GM20000 (cell line): Measurements from ENCODE around the gene ITM2C.

Source experiments
- DNase-seq: peaks from one replicate; pipeline ENCODE4 v3.0.0; 2012; ENCODE audit warnings: low spot score
- TF ChIP-seq, protein P1 (sequence below): IDR thresholded peaks from 2 replicates; pipeline ENCODE4 v1.5.1; 2012; ENCODE audit warnings: mild to moderate bottlenecking, control low read depth; ENCODE audit errors: extremely low read depth, missing control alignments

The ITM2C gene

DNA sequence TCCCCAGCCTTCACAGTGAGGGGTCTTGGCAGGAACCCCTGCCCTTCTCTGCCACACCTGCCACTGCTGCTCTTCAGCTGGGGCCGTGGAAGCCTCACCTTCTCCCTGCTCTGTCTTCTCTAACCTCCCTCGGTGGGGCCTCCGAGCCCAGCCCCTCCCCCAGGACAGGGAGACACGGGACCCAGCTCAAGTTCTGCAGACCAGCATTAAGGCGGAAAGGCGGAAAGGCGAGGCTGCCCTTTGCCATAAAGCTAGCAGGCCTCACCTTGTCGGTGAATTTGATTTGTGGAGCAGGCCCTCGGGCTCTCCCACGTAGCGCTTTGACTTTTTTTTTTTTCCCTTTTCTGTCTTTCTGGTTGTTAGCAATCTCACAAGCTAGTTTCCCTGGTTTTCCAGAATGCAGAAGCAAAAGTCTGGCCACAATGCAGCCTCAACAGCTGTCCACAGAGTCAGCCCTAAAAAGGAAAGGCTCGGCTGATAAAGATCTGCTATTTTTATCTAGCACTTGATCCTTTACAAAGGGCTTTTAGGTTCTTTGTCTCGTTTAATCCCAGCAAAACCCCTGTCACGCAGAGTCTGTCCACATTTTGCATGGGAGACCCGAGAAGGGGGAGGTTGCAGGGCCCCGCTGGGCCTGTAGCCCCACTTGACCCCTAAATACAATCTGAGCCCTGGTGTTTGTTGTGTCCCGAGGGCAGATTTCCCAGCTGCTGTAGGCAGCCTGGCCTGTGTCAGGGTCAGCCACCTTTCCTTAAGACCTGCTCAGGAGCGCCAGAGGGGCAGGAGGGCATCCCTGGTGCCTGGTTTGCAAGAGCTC is 6.0 kb downstream of the ITM2C start:
- DNase-seq, result no peak
- TF ChIP-seq, protein P1, sequence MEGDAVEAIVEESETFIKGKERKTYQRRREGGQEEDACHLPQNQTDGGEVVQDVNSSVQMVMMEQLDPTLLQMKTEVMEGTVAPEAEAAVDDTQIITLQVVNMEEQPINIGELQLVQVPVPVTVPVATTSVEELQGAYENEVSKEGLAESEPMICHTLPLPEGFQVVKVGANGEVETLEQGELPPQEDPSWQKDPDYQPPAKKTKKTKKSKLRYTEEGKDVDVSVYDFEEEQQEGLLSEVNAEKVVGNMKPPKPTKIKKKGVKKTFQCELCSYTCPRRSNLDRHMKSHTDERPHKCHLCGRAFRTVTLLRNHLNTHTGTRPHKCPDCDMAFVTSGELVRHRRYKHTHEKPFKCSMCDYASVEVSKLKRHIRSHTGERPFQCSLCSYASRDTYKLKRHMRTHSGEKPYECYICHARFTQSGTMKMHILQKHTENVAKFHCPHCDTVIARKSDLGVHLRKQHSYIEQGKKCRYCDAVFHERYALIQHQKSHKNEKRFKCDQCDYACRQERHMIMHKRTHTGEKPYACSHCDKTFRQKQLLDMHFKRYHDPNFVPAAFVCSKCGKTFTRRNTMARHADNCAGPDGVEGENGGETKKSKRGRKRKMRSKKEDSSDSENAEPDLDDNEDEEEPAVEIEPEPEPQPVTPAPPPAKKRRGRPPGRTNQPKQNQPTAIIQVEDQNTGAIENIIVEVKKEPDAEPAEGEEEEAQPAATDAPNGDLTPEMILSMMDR, result no peak

GRCh38 chr2:230871361-230872150 is 6.8 kb downstream of the ITM2C start:
- DNase-seq, result no peak
- TF ChIP-seq, protein P1, result no peak

GRCh38 chr2:230872151-230872967 is 7.6 kb downstream of the ITM2C start:
- DNase-seq, result no peak

GRCh38 chr2:230872968-230873660 is 8.4 kb downstream of the ITM2C start:
- DNase-seq, result peak; percentile 83
- TF ChIP-seq, protein P1, result no peak

More at GRCh38 chr2:230872151-230872967, 7.6 kb downstream of the ITM2C start:
- TF ChIP-seq, protein P1, result no peak

- peak; percentile 78 for DNase-seq
- TF ChIP-seq, protein P1, result no peak
Measured at GRCh38 chr2:230873661-230874401, 9.1 kb downstream of the ITM2C start.

DNA sequence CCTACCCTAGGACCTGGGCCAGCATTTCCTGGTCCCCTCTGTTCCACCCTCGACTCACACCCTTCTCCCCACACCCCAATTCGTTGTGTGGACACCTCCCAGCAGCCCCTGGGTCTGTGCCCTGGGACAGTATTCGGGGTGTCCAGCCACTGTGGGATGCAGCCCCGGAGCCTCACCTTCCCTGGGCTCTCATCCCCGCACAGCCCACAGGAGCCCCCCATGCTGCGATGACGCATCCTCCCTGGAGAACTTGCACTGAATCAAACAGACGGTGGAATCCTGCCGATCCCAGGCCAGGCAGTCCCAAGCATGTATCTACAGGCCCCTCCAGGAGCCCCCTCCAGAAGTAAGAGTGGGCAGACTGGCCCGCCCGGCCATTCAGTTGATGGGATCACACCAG is 9.7 kb downstream of the ITM2C start:
- no peak for DNase-seq
- TF ChIP-seq, protein P1, result no peak
